Lower lobe of right lung (tissue), 2 donors: ENCODE data around the gene PLCL2. TPM values are rescaled to one million over a fixed set of nuclear protein-coding genes. Genes with fewer than 3 reads are reported as not detected.
A peak's percentile ranks its signal among the peaks of the same experiment; 100 is the strongest.

Experiments used
- ATAC-seq, 2 donors: fragments of 200-7000 bp; cut with Tn5 transposase; one replicate each; pipeline ENCODE4 v1.9.1; 2020 to 2022; ENCODE audit warnings: mild to moderate bottlenecking in 2 of 2, moderate library complexity in 2 of 2
- DNase-seq: peaks from one replicate; pipeline ENCODE4 v3.0.0-alpha.2; 2020
- H3K27ac ChIP-seq: fragments of 200-600 bp; one replicate; pipeline ENCODE4 v1.8.0; 2022
- H3K27me3 ChIP-seq: fragments of 200-600 bp; one replicate; pipeline ENCODE4 v1.8.0; 2022; ENCODE audit warnings: low read depth
- H3K36me3 ChIP-seq: fragments of 200-600 bp; one replicate; pipeline ENCODE4 v1.8.0; 2022; ENCODE audit warnings: mild to moderate bottlenecking
- H3K4me1 ChIP-seq: fragments of 200-600 bp; one replicate; pipeline ENCODE4 v1.8.0; 2022
- H3K4me3 ChIP-seq: fragments of 200-600 bp; one replicate; pipeline ENCODE4 v1.8.0; 2022; ENCODE audit warnings: mild to moderate bottlenecking
- H3K9me3 ChIP-seq: fragments of 200-600 bp; one replicate; pipeline ENCODE4 v1.8.0; 2022
- CTCF ChIP-seq: fragments of 200-600 bp; IDR thresholded peaks from one replicate; pipeline ENCODE4 v1.8.0; 2022; ENCODE audit warnings: antibody characterized with exemption, mild to moderate bottlenecking
- intact Hi-C: fragments of 100-400 bp; cut with DNase I; formaldehyde crosslinking; loops from one replicate; pipeline ENCODE4 v1.11.0; 2022
- total RNA-seq: library from RNA; stranded (reverse); fragmentation: NEBNext Ultra II Directional; extraction: Animal tissue kit (Norgen Biotek cat#: 25700); gene quantifications from one replicate; pipeline ENCODE4 v1.2.1, GENCODE V29; 2021
- donor health status: DM: no; HTN: yes; CAD: no; lungs with severe emphysema.

The PLCL2 gene
- total RNA-seq, 1 donor from 2014 or later: 12.1 TPM

- Histone ChIP-seq H3K4me1 (no peaks in the 10 kb centered on the region), H3K36me3 (no peaks in the 10 kb centered on the region), H3K27me3 (no peaks in the 10 kb centered on the region), H3K4me3 (no peak overlapping the region), H3K27ac (no peak overlapping the region), H3K9me3 (no peaks in the 10 kb centered on the region)
- TF ChIP-seq CTCF: no peak
- DNase-seq (no peak), ATAC-seq (no peak)
- intact Hi-C loops: no loop called here
Measured at GRCh38 chr3:17075907-17076306, 191.2 kb downstream of the PLCL2 start.

GRCh38 chr3:17076940-17077605 is 192.3 kb downstream of the PLCL2 start:
- Histone ChIP-seq H3K27me3 (no peaks in the 10 kb centered on the region), H3K4me1 (no peaks in the 10 kb centered on the region), H3K4me3 (no peak overlapping the region), H3K9me3 (no peaks in the 10 kb centered on the region), H3K36me3 (no peaks in the 10 kb centered on the region), H3K27ac (no peak overlapping the region)
- ATAC-seq (no peak), DNase-seq (no peak)
- no peak for TF ChIP-seq CTCF
- intact Hi-C loops: no loop called here

- Histone ChIP-seq H3K36me3 (no peaks in the 10 kb centered on the region), H3K4me1 (no peaks in the 10 kb centered on the region), H3K27ac (no peak overlapping the region), H3K9me3 (no peaks in the 10 kb centered on the region), H3K4me3 (no peak overlapping the region), H3K27me3 (no peaks in the 10 kb centered on the region)
- ATAC-seq (no peak), DNase-seq (no peak)
- no peak for TF ChIP-seq CTCF
- intact Hi-C loops: no loop called here
Measured at GRCh38 chr3:17077606-17078005, 192.9 kb downstream of the PLCL2 start.

- H3K36me3 ChIP-seq: no peaks in the 10 kb centered on the region
- DNase-seq (no peak), ATAC-seq (peak in 1 of 2 donors; percentile 23)
- no peak for TF ChIP-seq CTCF
- H3K9me3 ChIP-seq: no peaks in the 10 kb centered on the region
- H3K4me3 ChIP-seq: no peak overlapping the region
- intact Hi-C loops: no loop called here
- no peaks in the 10 kb centered on the region for H3K4me1 ChIP-seq
- H3K27me3 ChIP-seq: no peaks in the 10 kb centered on the region
- no peak overlapping the region for H3K27ac ChIP-seq
Measured at GRCh38 chr3:17078926-17079465, 194.2 kb downstream of the PLCL2 start.

- intact Hi-C loops: no loop called here
- no peaks in the 10 kb centered on the region for H3K9me3 ChIP-seq
Measured at GRCh38 chr3:17079933-17080332, 195.2 kb downstream of the PLCL2 start.

More at GRCh38 chr3:17079933-17080332, 195.2 kb downstream of the PLCL2 start:
- H3K27ac ChIP-seq: no peak overlapping the region
- no peaks in the 10 kb centered on the region for H3K27me3 ChIP-seq
- H3K36me3 ChIP-seq: no peaks in the 10 kb centered on the region
- TF ChIP-seq CTCF: no peak
- DNase-seq (no peak), ATAC-seq (no peak)
- H3K4me1 ChIP-seq: no peaks in the 10 kb centered on the region
- H3K4me3 ChIP-seq: no peak overlapping the region
